GM19193 (cell line): ENCODE results near the gene CCDC40.

Experiments
- POLR2A ChIP-seq: IDR thresholded peaks from 4 replicates; pipeline ENCODE4 v1.6.1; 2011; ENCODE audit not compliant: insufficient read depth, insufficient read length; ENCODE audit errors: extremely low read depth

CCDC40 gene

DNA sequence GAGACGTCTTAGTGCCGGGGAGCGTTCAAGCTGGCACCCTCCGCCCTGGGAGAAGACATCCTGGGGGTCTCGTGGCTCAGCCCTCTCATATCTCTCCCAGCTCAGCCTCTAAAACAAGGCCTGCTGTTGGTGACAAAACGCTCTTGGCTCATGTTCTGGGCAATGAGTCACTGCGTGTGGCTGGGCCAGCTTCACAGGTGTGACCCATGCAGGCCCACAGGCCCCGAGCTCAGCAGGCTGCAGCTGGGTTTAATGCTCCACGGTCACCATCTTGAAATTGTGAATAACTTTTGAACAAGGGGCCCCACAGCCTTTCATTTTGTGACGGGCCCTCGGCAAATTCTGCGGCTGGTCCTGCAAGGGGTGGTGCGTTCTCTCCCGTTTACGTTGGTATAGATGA lies 87.3 kb downstream of the CCDC40 start:
- no peak for TF ChIP-seq POLR2A

- no peak for TF ChIP-seq POLR2A
Observed at GRCh38 chr17:80124351-80124981, 88.0 kb downstream of the CCDC40 start.

GRCh38 chr17:80125656-80126448 lies 89.4 kb downstream of the CCDC40 start:
- no peak for TF ChIP-seq POLR2A

GRCh38 chr17:80126449-80126715 lies 89.9 kb downstream of the CCDC40 start:
- TF ChIP-seq POLR2A: no peak

- TF ChIP-seq POLR2A: no peak
Observed at GRCh38 chr17:80129006-80129565, 92.6 kb downstream of the CCDC40 start.

DNA sequence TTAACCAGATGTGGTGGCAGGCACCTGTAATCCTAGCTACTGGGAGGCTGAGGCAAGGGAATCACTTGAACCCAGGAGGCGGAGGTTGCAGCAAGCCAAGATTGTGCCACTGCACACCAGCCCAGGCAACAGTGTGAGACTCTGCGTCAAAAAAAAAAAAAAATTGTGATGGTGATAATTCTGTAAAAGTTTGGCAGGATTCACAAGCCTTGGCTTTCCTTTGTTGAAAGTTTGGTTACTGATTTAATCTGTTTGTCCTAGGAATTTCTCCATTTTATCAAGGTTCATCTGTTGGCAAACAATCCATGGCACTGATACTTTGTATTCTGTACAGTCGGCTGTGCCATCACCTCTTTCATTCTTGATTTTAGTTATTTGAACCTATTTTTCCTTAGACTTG lies 94.5 kb downstream of the CCDC40 start:
- no peak for TF ChIP-seq POLR2A

DNA sequence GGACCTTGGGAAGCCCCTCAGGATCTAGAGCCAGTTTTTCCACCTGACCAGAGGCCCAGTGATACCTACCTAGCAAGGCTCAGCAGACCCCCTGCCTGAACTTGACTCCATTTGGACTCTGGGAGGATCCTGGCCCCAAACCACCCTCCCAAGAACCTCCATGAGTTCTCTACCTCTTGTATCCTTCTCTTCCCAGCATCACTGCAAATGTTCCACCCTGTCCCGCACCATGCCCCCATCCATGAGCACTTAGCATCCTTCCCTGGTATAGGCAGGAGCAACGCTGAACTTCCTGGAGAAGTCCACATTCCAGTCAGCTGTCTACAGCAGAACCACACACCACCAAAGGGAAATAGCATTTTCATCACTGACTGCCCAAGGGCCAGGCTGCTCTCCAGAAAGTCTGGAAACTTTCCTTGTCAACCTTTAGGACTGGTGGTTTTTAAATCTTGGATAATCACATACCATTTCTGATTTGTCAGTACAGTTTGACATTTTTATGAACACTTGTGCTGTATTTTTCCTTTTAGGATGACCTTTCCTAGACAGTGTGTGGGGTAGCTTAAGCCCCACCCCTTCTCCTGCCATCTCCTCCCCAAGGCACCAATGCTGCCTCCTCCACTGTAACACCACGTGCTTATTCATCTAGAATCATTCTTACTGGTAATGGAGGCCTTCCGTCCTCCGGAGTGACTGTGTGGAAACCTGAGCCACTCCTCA lies 96.6 kb downstream of the CCDC40 start:
- TF ChIP-seq POLR2A: no peak

- TF ChIP-seq POLR2A: no peak
Observed at GRCh38 chr17:80133626-80133970, 97.2 kb downstream of the CCDC40 start.

DNA sequence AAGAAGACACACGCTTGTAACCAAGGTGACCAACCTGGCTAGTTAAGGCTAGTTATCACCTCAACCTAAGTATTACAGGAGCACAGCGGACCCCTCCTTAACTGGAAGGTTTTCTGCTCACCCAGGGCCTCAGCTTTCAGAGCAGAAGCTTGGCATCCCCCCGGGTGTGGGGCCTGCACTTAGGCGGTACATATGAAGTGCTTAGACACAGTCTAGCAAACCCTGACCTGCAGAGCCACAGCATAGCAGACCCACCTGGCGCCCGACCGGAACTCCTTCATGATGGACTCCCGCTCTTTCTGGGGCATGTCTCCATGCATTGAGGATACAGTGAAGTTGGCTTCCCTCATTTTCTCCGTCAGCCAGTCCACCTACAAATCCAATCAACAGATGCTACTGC lies 100.7 kb downstream of the CCDC40 start:
- no peak for TF ChIP-seq POLR2A

DNA sequence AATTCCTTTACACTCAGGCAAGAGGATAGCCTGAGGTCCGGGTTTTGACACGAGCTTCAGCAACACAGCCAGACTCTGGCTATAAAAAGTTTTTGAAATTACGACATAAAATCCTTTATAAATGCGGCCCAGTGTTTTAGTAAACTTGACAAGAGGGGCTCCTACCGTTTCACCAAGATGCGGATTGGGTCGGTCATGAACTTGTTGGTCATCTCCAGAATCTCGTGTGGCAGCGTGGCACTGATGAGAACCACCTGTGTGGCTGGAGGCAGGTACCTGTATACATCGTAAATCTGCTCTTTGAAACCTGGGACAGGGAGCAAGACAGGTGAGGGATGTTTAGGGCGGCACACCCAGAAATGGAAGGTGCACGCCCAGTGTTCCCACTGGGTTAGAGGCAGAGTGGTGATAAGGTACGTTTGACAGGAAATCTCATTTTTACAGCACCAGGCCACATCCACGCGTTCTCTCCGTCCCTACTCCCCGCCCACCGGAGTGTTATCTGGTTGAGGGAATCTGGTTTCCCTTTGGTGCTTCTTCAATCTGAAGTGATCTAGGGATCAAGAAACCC lies 102.5 kb downstream of the CCDC40 start:
- TF ChIP-seq POLR2A: no peak

- no peak for TF ChIP-seq POLR2A
Observed at GRCh38 chr17:80141463-80142165, 105.2 kb downstream of the CCDC40 start.

GRCh38 chr17:80142929-80143328 lies 106.5 kb downstream of the CCDC40 start:
- TF ChIP-seq POLR2A: no peak

GRCh38 chr17:80145076-80146075 lies 108.9 kb downstream of the CCDC40 start:
- no peak for TF ChIP-seq POLR2A

DNA sequence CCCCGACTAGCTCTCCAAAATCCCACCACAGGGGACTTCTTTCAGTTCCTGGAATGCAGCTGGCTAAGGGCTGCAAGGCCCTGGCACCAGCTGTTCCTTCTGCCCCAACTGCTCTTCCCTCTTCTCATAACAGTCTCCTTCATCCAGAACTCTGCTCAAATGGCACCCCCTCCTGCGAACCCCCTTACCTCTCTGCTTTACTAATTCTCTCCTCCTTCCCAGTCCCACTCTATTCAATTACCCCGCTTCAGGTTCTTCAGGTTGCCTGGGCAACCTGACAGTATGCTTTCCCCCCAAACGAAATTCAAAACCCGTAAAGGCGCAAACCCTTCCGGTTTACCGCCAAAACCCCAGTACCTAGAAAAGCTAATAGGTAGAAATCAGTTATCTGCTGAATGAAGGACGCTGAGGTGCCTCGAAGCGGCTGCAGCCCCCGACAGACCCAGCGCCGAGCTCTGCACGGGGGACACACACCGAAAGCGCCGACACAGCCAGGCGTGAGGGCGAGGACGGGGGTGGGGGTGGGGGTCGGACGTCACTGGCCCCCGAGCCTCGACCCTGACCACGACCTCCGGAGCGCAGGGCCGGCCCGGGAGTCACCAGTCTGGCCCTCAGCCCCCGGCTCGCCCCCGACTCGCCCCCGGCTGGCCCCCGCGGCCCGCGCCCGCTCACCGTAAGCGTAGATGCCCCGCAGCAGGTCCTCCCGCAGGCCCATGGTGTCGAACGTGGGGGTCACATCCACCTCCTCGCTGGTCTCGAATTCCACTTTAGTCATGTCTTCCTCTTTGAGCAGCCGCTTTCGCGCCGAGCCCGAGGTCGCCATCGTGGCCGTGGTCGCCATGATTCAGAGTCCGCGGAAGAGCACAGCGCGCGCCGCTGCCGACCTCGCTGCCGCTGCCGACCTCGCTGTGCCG lies 109.9 kb downstream of the CCDC40 start:
- TF ChIP-seq POLR2A: no peak
